GM19043 (cell line): ENCODE measurements around the gene HMSD.

Experiments
- ATAC-seq: cut with Tn5 transposase; IDR thresholded peaks from one replicate; pipeline ENCODE4 v1.9.1; 2021; ENCODE audit warnings: low read depth; ENCODE audit not compliant: unreplicated experiment

The HMSD gene

GRCh38 chr18:63986885-63987284, 37.8 kb downstream of the HMSD start:
- ATAC-seq, result no peak

- ATAC-seq, result no peak
Measured at GRCh38 chr18:63987743-63988142, 38.6 kb downstream of the HMSD start.

GRCh38 chr18:63992751-63993150, 43.6 kb downstream of the HMSD start:
- no peak for ATAC-seq

DNA sequence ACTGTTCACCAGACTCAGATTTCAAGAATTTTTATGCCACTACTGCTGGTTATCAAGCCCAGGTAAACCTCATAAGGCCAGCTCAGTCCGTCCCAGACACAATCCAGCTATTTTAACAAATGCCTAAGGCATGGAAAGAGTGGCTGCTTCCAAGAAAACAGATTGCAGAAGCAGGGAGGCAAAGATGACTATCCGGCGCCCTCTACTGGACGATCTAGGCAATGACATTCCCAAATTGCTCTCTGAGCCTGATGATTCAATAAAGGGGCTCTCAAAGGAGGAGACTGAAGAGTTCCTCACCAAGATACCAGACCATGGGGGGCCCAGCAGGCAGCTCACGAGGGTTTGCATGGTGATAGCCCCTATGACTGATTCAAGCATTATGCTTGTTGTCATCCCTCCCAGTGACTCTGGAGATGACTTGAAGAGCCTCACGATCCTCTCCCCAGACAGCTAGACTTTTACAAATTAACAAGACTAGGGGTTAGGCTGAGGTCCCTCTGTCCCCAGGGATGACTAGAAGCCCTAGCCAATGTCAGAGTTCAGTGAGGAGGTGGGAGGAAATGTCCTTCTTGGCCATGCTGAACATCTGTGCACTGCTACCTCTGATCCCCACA, 45.8 kb downstream of the HMSD start:
- peak; percentile 55 for ATAC-seq

- no peak for ATAC-seq
Measured at GRCh38 chr18:63997041-63997440, 47.9 kb downstream of the HMSD start.

DNA sequence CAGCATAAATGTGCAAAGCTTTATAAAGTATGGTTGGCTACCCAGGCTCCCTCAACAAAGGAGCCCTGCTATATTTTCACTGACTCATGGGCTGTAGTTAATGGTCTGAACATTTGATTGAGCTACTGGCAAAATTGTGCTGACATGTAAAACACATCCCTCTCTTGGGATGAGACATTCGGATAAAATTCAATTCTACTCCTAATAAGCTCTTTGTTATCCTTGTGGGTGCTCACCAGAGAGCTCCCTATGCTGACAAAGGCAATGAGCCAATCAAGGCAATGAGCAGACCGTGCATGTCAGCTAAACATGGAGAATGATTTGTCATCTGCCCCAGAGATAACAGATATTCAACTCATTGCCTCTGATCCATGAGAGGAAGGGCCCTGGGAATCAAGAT, 48.5 kb downstream of the HMSD start:
- no peak for ATAC-seq

DNA sequence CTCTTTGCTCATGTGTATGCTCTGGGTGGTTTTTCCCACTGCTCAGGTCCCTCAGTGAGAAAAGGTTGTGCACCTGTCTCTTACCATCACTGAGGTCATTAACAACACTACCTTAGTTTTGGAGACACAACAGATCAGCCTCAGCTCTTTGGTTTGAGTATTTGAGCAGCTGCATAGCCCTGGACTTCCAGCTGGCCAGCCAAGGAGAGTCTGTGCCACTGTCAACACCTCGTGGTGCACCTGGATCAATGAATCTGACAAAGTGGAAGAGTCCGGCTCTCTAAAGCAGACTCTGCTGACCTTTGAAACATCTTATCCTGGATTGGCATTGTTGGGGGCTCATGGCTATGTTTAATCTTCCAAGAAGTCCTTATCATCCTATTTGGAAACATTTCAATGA, 50.8 kb downstream of the HMSD start:
- ATAC-seq, result no peak

- ATAC-seq, result no peak
Measured at GRCh38 chr18:64002581-64002980, 53.5 kb downstream of the HMSD start.

DNA sequence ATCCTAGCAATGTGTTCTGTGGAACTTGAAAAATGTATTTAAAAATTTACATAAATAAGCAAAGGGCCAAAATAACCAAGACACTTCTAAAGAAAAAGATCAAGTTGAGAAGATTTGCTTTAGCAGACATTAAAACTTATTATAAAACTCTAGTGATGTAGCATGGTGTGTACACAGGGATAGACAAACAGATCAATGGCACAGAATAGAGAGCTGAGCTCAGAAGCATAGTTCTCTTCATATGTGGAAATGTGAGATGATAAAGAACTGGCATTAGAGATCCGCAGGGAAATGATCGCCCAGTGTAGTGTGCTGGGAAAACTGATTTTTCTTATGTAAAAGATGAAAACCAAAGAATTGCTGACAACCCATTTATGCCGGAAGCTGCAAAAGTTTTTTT, 60.2 kb downstream of the HMSD start:
- ATAC-seq, result no peak
